GM12891 (cell line): ENCODE measurements around the gene CRISPLD2.

ENCODE experiments used
- DNase-seq: peaks from one replicate; pipeline ENCODE4 v3.0.0; 2011; ENCODE audit warnings: low spot score; ENCODE audit not compliant: insufficient read length
- FAIRE-seq: peaks from 2 replicates; lab custom pipeline; 2011; peaks lifted over from hg19 to GRCh38; lab: Jason Lieb, UNC
- PAX5 ChIP-seq: IDR thresholded peaks from 2 replicates; pipeline ENCODE4 v1.6.1; 2011; ENCODE audit warnings: low read length, moderate library complexity, mild to moderate bottlenecking; ENCODE audit not compliant: insufficient read depth, severe bottlenecking
- POLR2A ChIP-seq: IDR thresholded peaks from 2 replicates; pipeline ENCODE4 v1.6.1; 2011; ENCODE audit warnings: low read depth, low read length, control low read depth
- POLR2AphosphoS5 ChIP-seq: IDR thresholded peaks from 2 replicates; pipeline ENCODE4 v1.6.1; 2011; ENCODE audit warnings: low read depth, low read length, control low read depth
- POU2F2 ChIP-seq: IDR thresholded peaks from 2 replicates; pipeline ENCODE4 v1.6.1; 2011; ENCODE audit warnings: low read depth, mild to moderate bottlenecking, control low read depth, low read length, moderate library complexity
- SPI1 ChIP-seq: IDR thresholded peaks from 2 replicates; pipeline ENCODE4 v1.6.1; 2011; ENCODE audit warnings: low read depth, low read length, control low read depth
- TAF1 ChIP-seq: IDR thresholded peaks from 2 replicates; pipeline ENCODE4 v1.6.1; 2011; ENCODE audit warnings: low read depth, low read length, control low read depth

The CRISPLD2 gene

GRCh38 chr16:84811529-84811928 is 8.3 kb upstream of the CRISPLD2 start:
- no peak for FAIRE-seq

GRCh38 chr16:84813141-84813934 is 6.4 kb upstream of the CRISPLD2 start:
- DNase-seq (no peak), FAIRE-seq (no peak)
- TF ChIP-seq POLR2A (no peak), PAX5 (no peak), SPI1 (no peak), TAF1 (no peak), POLR2AphosphoS5 (no peak), POU2F2 (no peak)

More at GRCh38 chr16:84811529-84811928, 8.3 kb upstream of the CRISPLD2 start:
- TF ChIP-seq POLR2A (no peak), POLR2AphosphoS5 (no peak), PAX5 (no peak), POU2F2 (no peak), TAF1 (no peak), SPI1 (no peak)
- no peak for DNase-seq

- no peak for FAIRE-seq
- DNase-seq = no peak
- TF ChIP-seq TAF1 = no peak
- TF ChIP-seq POLR2A = no peak
These were observed 4.3 kb upstream of the CRISPLD2 start for GRCh38 chr16:84815462-84815861.

GRCh38 chr16:84816023-84816422 is 3.8 kb upstream of the CRISPLD2 start:
- no peak for TF ChIP-seq POU2F2
- no peak for TF ChIP-seq TAF1
- TF ChIP-seq POLR2AphosphoS5 = no peak
- no peak for TF ChIP-seq PAX5
- no peak for TF ChIP-seq SPI1
- TF ChIP-seq POLR2A = no peak
- FAIRE-seq (no peak), DNase-seq (no peak)

GRCh38 chr16:84816485-84816884 is 3.3 kb upstream of the CRISPLD2 start:
- no peak for FAIRE-seq
- DNase-seq = no peak
- TF ChIP-seq TAF1 = no peak

GRCh38 chr16:84817206-84817605 is 2.6 kb upstream of the CRISPLD2 start:
- DNase-seq (no peak), FAIRE-seq (no peak)

GRCh38 chr16:84817613-84818012 is 2.2 kb upstream of the CRISPLD2 start:
- FAIRE-seq (no peak), DNase-seq (no peak)
- TF ChIP-seq SPI1 (no peak), PAX5 (no peak), POU2F2 (no peak), POLR2AphosphoS5 (no peak), POLR2A (no peak), TAF1 (no peak)

More at GRCh38 chr16:84817206-84817605, 2.6 kb upstream of the CRISPLD2 start:
- TF ChIP-seq POLR2A (no peak), POU2F2 (no peak)

GRCh38 chr16:84818133-84818532 is 1.7 kb upstream of the CRISPLD2 start:
- DNase-seq = no peak
- TF ChIP-seq PAX5 = no peak
- TF ChIP-seq POLR2AphosphoS5 = no peak
- no peak for TF ChIP-seq TAF1
- no peak for TF ChIP-seq POU2F2
- no peak for TF ChIP-seq POLR2A
- TF ChIP-seq SPI1 = no peak
- no peak for FAIRE-seq

- FAIRE-seq = no peak
- TF ChIP-seq POU2F2 (no peak), TAF1 (no peak), POLR2AphosphoS5 (no peak), SPI1 (no peak)
- DNase-seq = no peak
These were observed 669 bp upstream of the CRISPLD2 start for GRCh38 chr16:84818989-84819643.

GRCh38 chr16:84820305-84820684 is 510 bp downstream of the CRISPLD2 start:
- DNase-seq (no peak), FAIRE-seq (no peak)
- TF ChIP-seq TAF1 (no peak), POLR2A (no peak), POU2F2 (no peak), PAX5 (no peak), SPI1 (no peak), POLR2AphosphoS5 (no peak)

- no peak for FAIRE-seq
- no peak for DNase-seq
- TF ChIP-seq POU2F2 (no peak), PAX5 (no peak), POLR2A (no peak), POLR2AphosphoS5 (no peak), SPI1 (no peak), TAF1 (no peak)
These were observed 986 bp downstream of the CRISPLD2 start for GRCh38 chr16:84820771-84821170.
